ENCODE results near the gene SENP2.

DNA sequence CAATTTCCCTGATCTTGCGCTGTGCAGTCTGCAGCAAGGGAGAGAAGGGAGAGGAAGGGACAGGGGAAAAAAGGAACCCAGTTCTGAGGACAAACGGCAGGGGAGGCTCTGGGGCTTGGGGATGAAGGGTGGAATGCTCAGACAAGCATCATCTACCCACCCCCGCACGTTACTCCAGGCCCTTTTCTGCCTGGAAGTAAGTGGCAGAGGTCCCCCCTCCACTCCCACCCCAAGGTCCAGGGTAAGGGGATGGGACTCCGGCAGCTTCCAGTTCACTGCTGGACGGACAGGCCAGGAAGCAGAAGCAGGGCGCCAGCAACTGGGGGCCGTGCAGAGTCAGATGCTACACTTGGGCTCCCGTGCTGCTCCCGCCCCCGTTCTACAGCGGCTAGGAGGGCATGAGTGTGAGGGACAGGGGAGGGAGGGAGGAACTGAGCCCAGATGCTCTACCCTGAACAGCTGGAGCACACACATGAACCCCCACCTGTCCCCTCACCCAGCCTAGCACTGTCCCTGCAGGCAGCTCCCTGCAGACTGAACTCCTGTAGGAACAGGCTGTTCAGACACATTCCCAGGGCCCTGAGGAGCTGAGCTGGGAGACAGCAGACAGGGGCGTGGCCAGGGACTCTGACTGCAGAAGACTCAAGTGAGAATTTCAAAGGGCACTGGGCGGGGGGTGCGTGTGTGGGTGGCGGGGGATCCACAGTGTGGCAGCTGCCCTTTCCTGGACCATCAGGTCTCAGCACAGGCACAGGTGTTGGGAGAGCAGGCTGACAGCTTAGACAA is 59.7 kb downstream of the SENP2 start:
- TF ChIP-seq, protein P1, sequence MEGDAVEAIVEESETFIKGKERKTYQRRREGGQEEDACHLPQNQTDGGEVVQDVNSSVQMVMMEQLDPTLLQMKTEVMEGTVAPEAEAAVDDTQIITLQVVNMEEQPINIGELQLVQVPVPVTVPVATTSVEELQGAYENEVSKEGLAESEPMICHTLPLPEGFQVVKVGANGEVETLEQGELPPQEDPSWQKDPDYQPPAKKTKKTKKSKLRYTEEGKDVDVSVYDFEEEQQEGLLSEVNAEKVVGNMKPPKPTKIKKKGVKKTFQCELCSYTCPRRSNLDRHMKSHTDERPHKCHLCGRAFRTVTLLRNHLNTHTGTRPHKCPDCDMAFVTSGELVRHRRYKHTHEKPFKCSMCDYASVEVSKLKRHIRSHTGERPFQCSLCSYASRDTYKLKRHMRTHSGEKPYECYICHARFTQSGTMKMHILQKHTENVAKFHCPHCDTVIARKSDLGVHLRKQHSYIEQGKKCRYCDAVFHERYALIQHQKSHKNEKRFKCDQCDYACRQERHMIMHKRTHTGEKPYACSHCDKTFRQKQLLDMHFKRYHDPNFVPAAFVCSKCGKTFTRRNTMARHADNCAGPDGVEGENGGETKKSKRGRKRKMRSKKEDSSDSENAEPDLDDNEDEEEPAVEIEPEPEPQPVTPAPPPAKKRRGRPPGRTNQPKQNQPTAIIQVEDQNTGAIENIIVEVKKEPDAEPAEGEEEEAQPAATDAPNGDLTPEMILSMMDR (IDR thresholded peaks at IDR 0.05; ENCODE audit: low read depth, low read length, missing input control): no peak
- TF ChIP-seq RAD21 (IDR thresholded peaks at IDR 0.05) (no peak), JUND (IDR thresholded peaks at IDR 0.05) (no peak), TAF1 (conservative IDR thresholded peaks at IDR 0.05) (no peak), GABPA (IDR thresholded peaks at IDR 0.05 in 1 of 2, conservative IDR thresholded peaks at IDR 0.05 in 1 of 2) (no peak), EGR1 (IDR thresholded peaks at IDR 0.05; ENCODE audit: low read depth in 2 of 2) (no peak), YY1 (IDR thresholded peaks at IDR 0.05) (no peak), FOXA2 (IDR thresholded peaks at IDR 0.05) (no peak), REST (IDR thresholded peaks at IDR 0.05) (no peak), ZBTB33 (IDR thresholded peaks at IDR 0.05) (no peak)
- TF ChIP-seq, protein P2, sequence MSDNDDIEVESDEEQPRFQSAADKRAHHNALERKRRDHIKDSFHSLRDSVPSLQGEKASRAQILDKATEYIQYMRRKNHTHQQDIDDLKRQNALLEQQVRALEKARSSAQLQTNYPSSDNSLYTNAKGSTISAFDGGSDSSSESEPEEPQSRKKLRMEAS (IDR thresholded peaks at IDR 0.05): no peak
- TF ChIP-seq, protein P3, sequence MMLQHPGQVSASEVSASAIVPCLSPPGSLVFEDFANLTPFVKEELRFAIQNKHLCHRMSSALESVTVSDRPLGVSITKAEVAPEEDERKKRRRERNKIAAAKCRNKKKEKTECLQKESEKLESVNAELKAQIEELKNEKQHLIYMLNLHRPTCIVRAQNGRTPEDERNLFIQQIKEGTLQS (IDR thresholded peaks at IDR 0.05): no peak
